Adrenal gland (tissue), 12 donors: ENCODE measurements around the gene XPO4. TPM values are rescaled to one million over a fixed set of nuclear protein-coding genes. Genes with fewer than 3 reads are reported as not detected.
"Not testable (repeated sequence)": the region's sequence is repeated elsewhere in the genome, so short reads cannot be mapped to it uniquely, and the experiment has no call there.

Experiments used
- DNase-seq, 7 donors: peaks; one replicate each; pipeline ENCODE4 v3.0.0-alpha.2; 2019 to 2020
- H3K27ac ChIP-seq, 5 donors: fragments of 200-600 bp; sonication (generic) in 4 of 5; 1 replicate in 3 of 5; 2 replicates in 2 of 5; pipeline versions ENCODE4 v1.5.1 to v1.8.0; 2016 to 2020; ENCODE audit warnings: mild to moderate bottlenecking in 1 of 5
- H3K27me3 ChIP-seq: fragments of 200-600 bp; 2 replicates; pipeline ENCODE4 v1.8.0; 2021
- H3K36me3 ChIP-seq, 2 donors: fragments of 200-600 bp; replicated peaks in 1 of 2; 1 replicate in 1 of 2; 2 replicates in 1 of 2; pipeline versions ENCODE4 v1.5.1 to v1.8.0; 2018 to 2022
- H3K4me1 ChIP-seq, 2 donors: fragments of 200-600 bp; replicated peaks in 1 of 2; 1 replicate in 1 of 2; 2 replicates in 1 of 2; pipeline versions ENCODE4 v1.5.1 to v1.8.0; 2018 to 2021
- H3K4me3 ChIP-seq, 4 donors: fragments of 200-600 bp; sonication (generic) in 3 of 4; one replicate each; pipeline ENCODE4 v1.5.1; 2016 to 2018
- H3K9me3 ChIP-seq, 3 donors: fragments of 200-600 bp; sonication (generic) in 1 of 3; replicated peaks in 1 of 3; 1 replicate in 2 of 3; 2 replicates in 1 of 3; pipeline versions ENCODE4 v1.5.1 to v1.8.0; 2016 to 2021
- CTCF ChIP-seq, 6 experiments: fragments of 450-650 bp in 4 of 6; fragments of 200-600 bp in 2 of 6; sonication (generic) in 1 of 6; IDR thresholded peaks; 1 replicate in 5 of 6; 2 replicates in 1 of 6; pipeline versions ENCODE4 v1.5.1 to v1.8.0; 2016 to 2021; ENCODE audit warnings: antibody characterized with exemption in 6 of 6, mild to moderate bottlenecking in 2 of 6, moderate library complexity in 1 of 6
- POLR2A ChIP-seq, 2 donors: fragments of 450-650 bp; IDR thresholded peaks; one replicate each; pipeline ENCODE4 v1.6.1; 2017; ENCODE audit warnings: antibody characterized with exemption in 2 of 2, mild to moderate bottlenecking in 2 of 2, moderate library complexity in 1 of 2
- WGBS, 4 donors: extraction: QIAGEN DNeasy Blood & Tissue Kit in 2 of 4; methylation state at CpG; one replicate each; pipeline versions ENCODE4 v1.1.5 to v1.1.7; 2013 to 2017; 5-methylcytosine and 5-hydroxymethylcytosine counted together
- intact Hi-C, 2 donors: fragments of 100-400 bp; cut with DNase I; formaldehyde crosslinking; loops; one replicate each; pipeline versions ENCODE4 v1.14.1 to v1.15.0; 2022 to 2023
- polyA plus RNA-seq, 3 donors: library from polyadenylated mRNA; stranded (reverse); fragments of 200-250 nt in 2 of 3; fragments of 350-450 nt in 1 of 3; fragmentation: Illumina TruSeq in 1 of 3; extraction: RNeasy Lipid Tissue Mini Kit (QIAGEN cat#74804) in 1 of 3; gene quantifications; one replicate each; pipeline ENCODE4 v1.2.3, GENCODE V29; 2013 to 2014
- total RNA-seq, 9 donors: library from RNA; depleted of rRNA in 4 of 9; stranded (reverse); fragments of >200 nt in 4 of 9; fragments of 120-200 nt in 1 of 9; fragmentation: NEBNext Ultra II Directional in 1 of 9; extraction: Animal tissue kit (Norgen Biotek cat#: 25700) in 1 of 9; gene quantifications; one replicate each; pipeline versions ENCODE4 v1.1.0 to v1.2.4, GENCODE V29; 2013 to 2023
- donor health status: healthy with polysubstance abuse.
- donor health status: Bipolar disorder and iron deficiency.
- donor health status: DM: yes; HTN: yes; CAD: no.
- donor health status: DM: no; HTN: no; CAD: no.
- donor health status: DM: no; HTN: no; CAD: no.
- donor health status: DM: yes; HTN: yes; CAD: no.

Gene XPO4
- total and polyA plus RNA-seq, 12 donors = 1.9 to 20.3 (median 11.5) TPM

GRCh38 chr13:20754009-20754408 is 148.5 kb downstream of the XPO4 start:
- TF ChIP-seq CTCF (IDR thresholded peaks at IDR 0.05) (no peak), POLR2A (IDR thresholded peaks at IDR 0.05) (no peak)
- DNase-seq = no peak
- no peaks in the 10 kb centered on the region for H3K27me3 ChIP-seq
- H3K36me3 ChIP-seq = no peaks in the 10 kb centered on the region
- intact Hi-C loops = no loop called here
- no peaks in the 10 kb centered on the region for H3K4me1 ChIP-seq
- no peak overlapping the region for H3K4me3 ChIP-seq
- H3K27ac ChIP-seq = no peak overlapping the region
- H3K9me3 ChIP-seq = peaks cover 0 to 9% (median 0%) of the 10 kb centered on the region in 3 donors

- no peaks in the 10 kb centered on the region for H3K36me3 ChIP-seq
- no peaks in the 10 kb centered on the region for H3K4me1 ChIP-seq
- no peaks in the 10 kb centered on the region for H3K27me3 ChIP-seq
- no peak overlapping the region for H3K4me3 ChIP-seq
- H3K27ac ChIP-seq = no peak overlapping the region
- H3K9me3 ChIP-seq = peaks cover 0 to 9% (median 0%) of the 10 kb centered on the region in 3 donors
- 86 to 97% (median 94%) methylated on average over 1 of the region's 1 CpG for WGBS, 4 donors
- no peak for TF ChIP-seq CTCF (IDR thresholded peaks at IDR 0.05)
- no peak for TF ChIP-seq POLR2A (IDR thresholded peaks at IDR 0.05)
- intact Hi-C loops = no loop called here
- DNase-seq = no peak
These were observed 153.2 kb downstream of the XPO4 start for GRCh38 chr13:20749377-20749776.

- H3K36me3 ChIP-seq, H3K27ac ChIP-seq, H3K4me1 ChIP-seq, H3K9me3 ChIP-seq, DNase-seq, H3K4me3 ChIP-seq, H3K27me3 ChIP-seq, intact Hi-C loops: not testable (repeated sequence)
- 91 to 96% (median 93%) methylated on average over 4 of the region's 4 CpGs for WGBS, 4 donors
These were observed 158.6 kb downstream of the XPO4 start for GRCh38 chr13:20743830-20744404.

- TF ChIP-seq CTCF (IDR thresholded peaks at IDR 0.05) (no peak), POLR2A (IDR thresholded peaks at IDR 0.05) (no peak)
- Histone ChIP-seq H3K27ac (no peak overlapping the region), H3K36me3 (no peaks in the 10 kb centered on the region), H3K27me3 (no peaks in the 10 kb centered on the region), H3K9me3 (no peaks in the 10 kb centered on the region), H3K4me3 (no peak overlapping the region), H3K4me1 (no peaks in the 10 kb centered on the region)
- DNase-seq = no peak
- intact Hi-C loops = no loop called here
- 91 to 98% (median 96%) methylated on average over 15 to 22 of the region's 22 CpGs for WGBS, 4 donors
These were observed 162.5 kb downstream of the XPO4 start for GRCh38 chr13:20740021-20740420.

GRCh38 chr13:20738616-20739015 is 163.9 kb downstream of the XPO4 start:
- no peak overlapping the region for H3K27ac ChIP-seq
- intact Hi-C loops = no loop called here
- H3K9me3 ChIP-seq = no peaks in the 10 kb centered on the region
- WGBS, 4 donors = 95 to 97% (median 95%) methylated on average over 6 of the region's 6 CpGs
- no peaks in the 10 kb centered on the region for H3K4me1 ChIP-seq
- DNase-seq = no peak
- no peaks in the 10 kb centered on the region for H3K36me3 ChIP-seq
- no peaks in the 10 kb centered on the region for H3K27me3 ChIP-seq
- TF ChIP-seq POLR2A (IDR thresholded peaks at IDR 0.05) = no peak
- no peak for TF ChIP-seq CTCF (IDR thresholded peaks at IDR 0.05)
- no peak overlapping the region for H3K4me3 ChIP-seq
